ENCODE results near the gene PARVB.
"Not testable (repeated sequence)": the region's sequence is repeated elsewhere in the genome, so short reads cannot be mapped to it uniquely, and the experiment has no call there.

The PARVB gene

GRCh38 chr22:43998679-43999264, 25.3 kb upstream of the PARVB start:
- no peak for DNase-seq

DNA sequence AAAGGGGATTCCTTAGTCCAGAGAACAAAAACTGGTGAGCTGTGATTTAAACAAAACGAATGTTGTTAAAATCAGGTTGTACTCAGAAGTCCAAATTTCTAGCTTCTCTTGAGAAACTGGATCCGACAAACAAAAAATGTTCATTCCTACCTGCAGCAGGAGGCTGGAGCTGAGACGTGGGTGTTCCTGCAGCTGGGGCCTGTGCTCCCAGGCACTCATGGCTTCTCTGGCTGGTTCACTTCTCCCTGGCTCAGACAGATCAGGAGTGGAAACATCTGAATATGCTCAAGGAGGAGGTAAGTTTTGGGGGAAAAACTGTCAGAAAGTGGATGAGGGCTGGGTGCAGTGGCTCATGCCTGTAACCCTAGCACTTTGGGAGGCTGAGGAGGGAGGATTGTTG, 24.7 kb upstream of the PARVB start:
- no peak for DNase-seq

GRCh38 chr22:44000123-44000522, 24.0 kb upstream of the PARVB start:
- no peak for DNase-seq

- no peak for DNase-seq
These were observed 22.6 kb upstream of the PARVB start for GRCh38 chr22:44001521-44001920.

- no peak for DNase-seq
These were observed 21.8 kb upstream of the PARVB start for GRCh38 chr22:44002324-44002723.

DNA sequence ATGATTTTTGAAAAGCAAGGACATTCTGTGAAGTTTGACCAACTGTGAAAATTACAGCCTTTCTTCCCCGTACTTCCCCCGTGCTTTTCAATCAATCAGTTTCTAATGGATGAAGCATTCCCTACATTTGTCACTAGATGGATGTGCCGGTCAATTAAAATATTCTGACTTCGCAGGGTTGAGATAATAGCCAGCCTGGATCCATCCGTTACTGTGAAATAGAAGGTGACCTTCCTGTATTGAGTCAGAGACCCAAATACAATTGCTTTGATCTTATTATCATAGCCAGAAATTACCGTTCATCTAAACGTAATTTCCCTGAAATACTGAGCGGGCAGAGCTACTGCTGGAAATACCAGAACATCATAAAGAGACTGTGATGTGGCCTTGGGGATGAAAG, 21.1 kb upstream of the PARVB start:
- no peak for DNase-seq

DNA sequence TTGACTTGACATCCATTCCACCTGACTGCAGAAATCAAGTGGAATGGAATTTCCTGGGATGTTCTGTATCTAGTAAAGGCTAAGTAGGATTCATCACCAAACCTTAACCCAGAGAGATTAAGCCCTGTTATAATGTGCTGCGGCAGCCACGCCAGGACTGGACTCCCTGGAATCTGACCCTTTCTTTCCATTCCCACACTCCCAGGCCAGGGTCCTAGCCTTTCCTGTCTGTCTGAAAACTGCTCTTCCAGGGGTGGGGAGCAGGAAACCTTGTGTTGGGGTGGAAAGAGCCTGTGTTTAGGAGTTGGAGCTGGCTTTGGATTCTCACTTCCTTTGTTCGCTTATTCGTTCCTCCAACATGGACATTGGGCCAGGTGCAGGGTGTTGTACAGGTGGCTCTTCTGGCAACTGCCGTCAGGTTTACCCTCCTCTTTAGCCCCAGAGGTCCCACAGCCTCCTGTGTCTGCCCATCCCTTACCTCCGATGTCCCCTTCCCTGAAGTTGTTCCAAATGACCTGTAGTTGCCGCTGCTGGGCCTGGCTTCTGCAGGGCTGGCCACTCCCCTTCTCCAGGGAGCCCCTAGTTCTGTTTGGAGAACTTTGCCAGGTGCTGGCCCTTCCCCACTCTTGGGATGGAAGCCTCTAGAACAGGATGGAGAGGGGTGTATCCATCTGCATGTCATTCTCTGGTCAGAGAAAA, 20.5 kb upstream of the PARVB start:
- no peak for DNase-seq

DNA sequence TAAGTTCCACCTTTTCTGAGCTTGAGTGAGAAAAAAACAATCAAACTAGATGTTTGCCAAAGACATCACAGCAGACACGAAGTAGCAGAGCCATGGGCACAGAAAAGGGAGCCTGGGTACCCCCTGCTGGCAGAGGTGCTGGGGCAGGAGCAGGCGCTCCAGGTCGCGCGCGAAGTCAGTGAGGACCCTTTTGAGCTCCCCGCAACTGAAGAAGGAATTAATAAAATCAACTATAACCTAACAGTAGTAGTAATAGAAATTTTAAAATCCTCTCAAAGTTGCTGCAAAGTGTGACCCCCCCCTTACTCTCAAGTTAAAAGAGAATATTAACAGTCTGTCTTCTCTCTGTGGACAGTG, 20.0 kb upstream of the PARVB start:
- DNase-seq = no peak

DNA sequence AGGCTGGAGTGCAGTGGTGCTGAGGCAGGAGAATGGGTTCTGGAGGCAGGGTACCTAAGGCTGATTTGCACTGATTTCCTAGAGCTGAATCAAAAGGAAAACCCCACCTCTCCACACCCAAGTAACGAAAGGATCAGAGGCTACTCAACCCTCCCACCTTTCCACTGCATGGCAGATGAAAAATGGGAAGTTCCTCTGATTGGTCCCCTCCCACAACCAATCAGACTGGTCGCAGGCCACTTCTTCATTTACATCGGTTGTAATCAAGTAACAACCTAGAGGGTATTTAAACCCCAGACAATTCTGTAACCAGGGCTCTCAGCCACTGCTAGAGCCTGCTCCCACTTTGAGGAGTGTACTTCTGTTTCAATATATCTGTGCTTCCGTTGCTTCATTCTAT, 18.6 kb upstream of the PARVB start:
- DNase-seq = no peak

- DNase-seq = no peak
These were observed 11.9 kb upstream of the PARVB start for GRCh38 chr22:44012162-44012561.

GRCh38 chr22:44012591-44012990, 11.5 kb upstream of the PARVB start:
- no peak for DNase-seq

GRCh38 chr22:44014241-44014640, 9.9 kb upstream of the PARVB start:
- no peak for DNase-seq

DNA sequence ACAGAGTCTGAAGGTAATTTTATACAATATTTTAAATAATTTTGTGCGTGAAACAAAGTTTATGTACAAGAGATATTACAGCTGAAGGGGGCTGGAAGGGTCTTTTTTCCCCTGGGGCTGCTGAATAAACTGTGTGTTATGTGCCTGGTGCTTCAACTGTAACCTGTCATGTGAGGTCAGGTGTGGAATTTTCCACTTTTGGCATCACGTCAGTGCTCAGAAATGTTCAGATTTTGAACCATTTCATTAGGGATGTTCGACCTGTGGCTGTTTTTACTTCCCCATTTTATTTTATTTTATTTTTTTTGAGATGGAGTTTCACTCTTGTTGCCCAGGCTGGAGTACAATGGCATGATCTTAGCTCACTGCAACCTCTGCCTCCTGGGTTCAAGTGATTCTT, 7.5 kb upstream of the PARVB start:
- not testable (repeated sequence) for DNase-seq

DNA sequence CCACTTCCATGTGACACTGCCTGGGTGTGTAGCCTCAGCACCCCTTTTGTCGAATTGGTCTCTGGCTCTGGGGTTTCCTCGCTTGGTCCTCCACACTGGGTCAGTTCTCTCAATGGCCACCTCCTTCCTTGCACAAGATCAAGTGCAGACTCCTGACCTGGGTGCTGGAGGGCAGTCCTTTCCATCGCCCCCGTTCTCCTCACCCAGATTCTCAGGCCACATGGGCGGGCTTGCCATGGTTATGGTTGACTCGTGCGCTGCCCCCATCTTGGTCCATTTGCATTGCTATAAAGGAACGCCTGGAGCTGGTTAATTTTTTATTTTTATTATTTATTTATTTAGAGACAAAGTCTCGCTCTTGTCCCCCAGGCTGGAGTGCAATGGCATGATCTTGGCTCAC, 5.5 kb upstream of the PARVB start:
- no peak for DNase-seq

DNA sequence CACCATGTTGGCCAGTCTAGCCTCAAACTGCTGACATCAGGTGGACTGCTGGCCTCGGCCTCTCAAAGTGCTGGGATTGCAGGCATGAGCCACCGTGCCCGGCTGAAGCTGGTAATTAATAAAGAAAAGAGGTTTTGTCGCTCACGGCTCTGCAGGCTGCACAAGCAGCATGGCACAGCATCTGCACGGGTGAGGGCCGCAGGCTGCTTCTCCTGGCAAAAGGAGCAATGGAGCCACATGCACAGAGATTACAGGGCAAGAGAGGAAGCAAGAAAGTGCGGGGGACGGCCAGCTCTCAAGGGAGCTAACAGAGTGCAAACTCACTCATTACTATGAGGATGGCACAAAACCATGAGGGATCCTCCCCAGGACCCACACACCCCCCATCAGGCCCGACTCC, 4.7 kb upstream of the PARVB start:
- DNase-seq = no peak

DNA sequence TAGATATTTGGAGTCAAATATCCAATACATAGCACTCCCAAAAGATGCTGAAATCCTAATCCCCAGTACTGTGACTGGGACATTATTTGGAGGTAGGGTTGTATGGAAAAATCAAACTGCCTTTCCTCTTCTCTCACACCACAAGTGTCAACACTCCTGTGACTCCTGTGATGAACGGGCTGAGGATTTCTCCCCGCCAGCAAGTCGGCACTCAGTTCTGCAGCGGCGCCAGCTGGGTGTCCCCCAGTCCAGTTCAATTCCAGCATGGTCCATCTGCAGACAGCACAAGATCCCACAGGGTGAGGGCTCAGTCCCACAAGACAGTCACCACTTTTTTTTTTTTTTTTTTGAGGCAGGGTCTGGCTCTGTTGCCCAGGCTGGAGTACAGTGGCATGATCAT, 4.3 kb upstream of the PARVB start:
- DNase-seq = no peak

- no peak for DNase-seq
These were observed 3.1 kb upstream of the PARVB start for GRCh38 chr22:44020981-44021380.

GRCh38 chr22:44023404-44024287, 456 bp upstream of the PARVB start:
- DNase-seq = no peak

DNA sequence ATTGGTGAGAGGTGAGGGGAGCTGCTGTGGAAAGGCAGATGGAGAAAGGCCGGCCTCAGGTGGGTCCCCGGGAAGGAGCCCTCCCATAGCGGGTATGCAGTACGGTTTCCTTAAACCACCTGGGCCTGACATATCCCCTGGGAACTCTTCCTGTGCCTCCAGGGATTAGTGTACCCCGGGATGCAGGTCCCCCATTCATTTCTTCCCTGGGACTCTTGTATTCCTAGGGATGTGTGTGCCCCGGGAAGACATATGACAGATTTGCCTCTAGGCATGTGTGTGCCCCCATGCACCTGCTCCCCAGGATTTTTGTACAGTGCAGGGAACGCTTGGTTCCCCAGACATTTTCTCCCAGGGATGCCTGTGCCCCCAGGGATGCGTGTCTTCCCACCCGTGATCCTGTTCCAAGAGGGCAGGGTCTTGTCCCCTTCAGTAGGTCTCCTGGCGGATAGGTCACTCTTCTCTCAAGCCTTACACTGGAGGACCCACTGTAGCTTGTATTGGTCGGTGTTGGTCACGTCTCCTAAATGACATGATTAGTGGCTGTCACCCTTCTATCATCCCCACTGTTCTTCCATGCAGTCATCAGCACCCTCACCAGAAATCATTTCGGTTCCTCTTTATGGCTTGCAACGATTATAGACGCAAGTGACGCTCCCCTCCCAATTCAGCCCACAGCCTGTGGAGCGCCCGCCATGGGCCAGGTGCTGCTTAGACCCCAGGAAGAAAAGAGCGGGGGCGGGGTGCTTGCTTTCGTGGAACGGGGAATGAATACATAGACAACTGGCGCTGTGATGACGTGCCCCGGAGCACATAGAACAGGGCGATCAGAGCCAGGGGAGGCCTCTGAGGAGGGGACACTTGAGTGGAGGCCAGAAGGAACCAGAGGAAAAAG, 1.3 kb downstream of the PARVB start:
- no peak for DNase-seq

DNA sequence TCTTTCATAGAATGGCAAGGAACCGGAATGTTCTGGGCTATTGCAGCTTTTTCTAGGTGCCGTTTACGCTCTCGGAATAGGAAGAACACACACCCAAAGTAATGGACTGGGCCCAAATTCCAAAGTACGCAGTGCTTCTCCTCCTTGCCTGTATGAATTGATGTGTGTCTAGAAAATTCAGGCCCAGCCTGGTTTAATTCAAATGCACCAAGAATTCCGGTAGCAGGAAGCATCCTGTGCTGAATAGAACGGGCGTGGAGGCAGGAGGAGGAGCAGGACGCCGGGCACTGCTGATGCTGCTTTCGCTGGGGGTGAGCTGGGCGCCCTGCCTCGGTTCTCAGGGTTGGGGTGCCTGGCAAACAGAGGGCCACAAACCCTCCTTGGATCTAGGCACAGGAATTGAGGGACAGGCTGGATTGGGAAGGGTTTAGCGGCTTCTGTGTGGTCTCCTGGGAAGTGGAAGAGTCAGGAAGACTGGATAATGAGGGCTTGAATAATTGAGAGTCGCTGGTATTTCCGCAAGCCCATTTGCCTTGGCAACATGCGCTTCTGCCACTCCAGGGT, 2.0 kb downstream of the PARVB start:
- DNase-seq = no peak

DNA sequence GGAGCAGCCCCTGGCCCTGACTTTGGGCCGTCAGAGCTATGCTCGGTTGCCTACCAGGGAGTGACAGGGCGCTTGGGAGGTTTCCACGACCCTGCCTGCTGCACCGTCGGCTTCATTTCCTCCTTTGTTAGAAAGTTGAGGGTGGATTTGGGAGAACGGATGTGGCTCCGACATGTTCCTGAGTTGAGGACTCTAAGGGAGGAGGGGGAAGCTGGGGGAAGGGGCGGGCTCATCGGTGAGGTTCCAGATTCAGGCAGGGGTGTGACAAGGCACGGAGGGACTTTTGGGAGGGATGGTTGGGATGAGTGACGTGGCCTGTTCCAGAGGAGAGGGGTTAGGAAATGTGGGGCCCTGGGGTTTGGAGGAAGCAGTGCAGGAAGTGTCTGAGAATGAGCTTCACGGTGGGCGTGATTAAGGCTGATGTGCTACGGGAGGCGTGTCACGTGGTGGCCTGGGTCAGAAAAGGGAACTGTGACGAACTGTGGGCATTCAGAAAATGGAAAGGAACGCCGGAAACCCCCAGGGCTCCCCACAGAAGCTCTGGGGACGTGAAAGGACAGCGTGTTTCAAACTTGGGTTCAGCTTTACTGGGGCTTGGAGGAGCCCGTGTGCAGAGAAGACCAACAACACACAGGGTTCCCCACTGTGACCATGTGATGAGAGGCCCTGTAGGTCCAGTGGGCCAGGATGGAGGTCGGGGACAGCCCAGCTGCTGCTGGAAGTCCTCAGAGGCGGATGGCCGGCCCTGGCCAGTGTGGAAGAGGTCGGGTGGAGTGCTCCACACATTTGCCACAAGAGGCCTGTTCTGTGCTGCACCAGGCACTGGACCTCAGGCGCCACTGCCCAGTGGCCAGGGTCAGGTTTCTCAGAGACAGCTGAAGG, 2.8 kb downstream of the PARVB start:
- peak; percentile 73 for DNase-seq

DNA sequence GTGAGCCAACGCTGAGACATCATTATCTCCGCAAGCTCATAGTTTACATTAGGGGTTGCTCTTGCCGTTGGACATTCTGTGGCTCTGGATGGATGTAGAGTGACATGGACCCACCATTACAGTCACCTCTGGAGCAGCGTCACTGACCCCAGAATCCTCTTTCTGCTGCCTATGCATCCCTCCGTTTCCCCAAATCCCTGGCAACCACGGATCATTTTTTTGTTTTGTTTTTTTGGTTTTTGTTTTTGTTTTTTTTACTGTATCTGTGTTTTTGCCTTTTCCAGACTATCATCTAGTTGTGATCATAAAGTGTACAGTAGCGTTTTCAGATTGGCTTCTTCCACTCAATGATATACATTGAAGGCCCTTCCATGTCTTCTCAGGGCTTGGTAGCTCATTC, 4.0 kb downstream of the PARVB start:
- DNase-seq = no peak

Data from T1000 (cell line).